Omental fat pad (tissue), 4 donors: ENCODE measurements around the gene ALKBH5. TPM values are rescaled to one million over a fixed set of nuclear protein-coding genes. Genes with fewer than 3 reads are reported as not detected.

Experiments
- ATAC-seq: fragments of 150-250 bp; one replicate; pipeline ENCODE4 v1.9.1; 2016; ENCODE audit warnings: mild to moderate bottlenecking, moderate library complexity; ENCODE audit not compliant: low FRiP score
- DNase-seq: peaks from one replicate; pipeline ENCODE4 v3.0.0-alpha.2; 2019; ENCODE audit warnings: low spot score
- CTCF ChIP-seq, 3 donors: fragments of 450-650 bp; IDR thresholded peaks; one replicate each; pipeline ENCODE4 v1.5.1; 2016 to 2017; ENCODE audit warnings: antibody characterized with exemption in 3 of 3, mild to moderate bottlenecking in 3 of 3, moderate library complexity in 2 of 3
- total RNA-seq, 4 donors: library from RNA; depleted of rRNA; stranded (reverse); fragments of >200 nt; gene quantifications; one replicate each; pipeline ENCODE4 v1.1.0, GENCODE V29; 2016

ALKBH5 gene
- total RNA-seq, 4 donors from 2014 or later: 77.0 to 80.7 (median 80.3) TPM

- ATAC-seq (no peak), DNase-seq (no peak)
- no peak for TF ChIP-seq CTCF (IDR thresholded peaks at IDR 0.05)
Measured at GRCh38 chr17:18190628-18191235, 7.1 kb downstream of the ALKBH5 start.

- ATAC-seq: no peak
- TF ChIP-seq CTCF (IDR thresholded peaks at IDR 0.05): no peak
- DNase-seq: no peak
Measured at GRCh38 chr17:18191236-18191667, 7.6 kb downstream of the ALKBH5 start.

- DNase-seq (no peak), ATAC-seq (no peak)
- TF ChIP-seq CTCF (IDR thresholded peaks at IDR 0.05): no peak
Measured at GRCh38 chr17:18191967-18192366, 8.3 kb downstream of the ALKBH5 start.

- ATAC-seq (no peak), DNase-seq (no peak)
- TF ChIP-seq CTCF (IDR thresholded peaks at IDR 0.05): no peak
Measured at GRCh38 chr17:18194394-18194793, 10.8 kb downstream of the ALKBH5 start.

- TF ChIP-seq CTCF (IDR thresholded peaks at IDR 0.05): no peak
- ATAC-seq (no peak), DNase-seq (no peak)
Measured at GRCh38 chr17:18194804-18195203, 11.2 kb downstream of the ALKBH5 start.

GRCh38 chr17:18195246-18195645, 11.6 kb downstream of the ALKBH5 start:
- no peak for TF ChIP-seq CTCF (IDR thresholded peaks at IDR 0.05)
- DNase-seq (no peak), ATAC-seq (no peak)

GRCh38 chr17:18197535-18198194, 14.0 kb downstream of the ALKBH5 start:
- TF ChIP-seq CTCF (IDR thresholded peaks at IDR 0.05): no peak
- ATAC-seq: no peak

More at GRCh38 chr17:18197535-18198194, 14.0 kb downstream of the ALKBH5 start:
- no peak for DNase-seq
